Measurements from ENCODE around the gene ZBTB18.

The ZBTB18 gene

GRCh38 chr1:244060117-244060516, 9.0 kb downstream of the ZBTB18 start:
- no peaks in the 10 kb centered on the region for H3K27me3 ChIP-seq (ENCODE audit: control insufficient read depth, insufficient read depth, low read length, poor library complexity, severe bottlenecking)
- peaks cover 7% of the 10 kb centered on the region for H3K4me1 ChIP-seq (ENCODE audit: control insufficient read depth, insufficient read depth, low read length)
- H3K27ac ChIP-seq (ENCODE audit: insufficient read depth, low read depth, low read length, poor library complexity, severe bottlenecking), result no peak overlapping the region
- no peaks in the 10 kb centered on the region for H3K36me3 ChIP-seq (ENCODE audit: control insufficient read depth, insufficient read depth, low read length)
- WGBS, 2 experiments, result 100% methylated on average over 1 of the region's 1 CpG; no CpG with 5 or more reads in 1 of the 2 experiments
- no peak overlapping the region for H3K4me3 ChIP-seq (ENCODE audit: insufficient read depth, low read depth, low read length)
- no peaks in the 10 kb centered on the region for H3K9me3 ChIP-seq (ENCODE audit: control insufficient read depth, low read length)

GRCh38 chr1:244060686-244061085, 9.6 kb downstream of the ZBTB18 start:
- H3K27ac ChIP-seq (ENCODE audit: insufficient read depth, low read depth, low read length, poor library complexity, severe bottlenecking), result no peak overlapping the region
- peaks cover 10% of the 10 kb centered on the region for H3K4me1 ChIP-seq (ENCODE audit: control insufficient read depth, insufficient read depth, low read length)
- H3K4me3 ChIP-seq (ENCODE audit: insufficient read depth, low read depth, low read length), result no peak overlapping the region
- 78 to 83% methylated on average over 1 of the region's 2 CpGs for WGBS, 2 experiments
- H3K27me3 ChIP-seq (ENCODE audit: control insufficient read depth, insufficient read depth, low read length, poor library complexity, severe bottlenecking), result no peaks in the 10 kb centered on the region
- no peaks in the 10 kb centered on the region for H3K9me3 ChIP-seq (ENCODE audit: control insufficient read depth, low read length)
- H3K36me3 ChIP-seq (ENCODE audit: control insufficient read depth, insufficient read depth, low read length), result no peaks in the 10 kb centered on the region

- Histone ChIP-seq H3K27me3 (ENCODE audit: control insufficient read depth, insufficient read depth, low read length, poor library complexity, severe bottlenecking) (no peaks in the 10 kb centered on the region), H3K4me3 (ENCODE audit: insufficient read depth, low read depth, low read length) (no peak overlapping the region), H3K9me3 (ENCODE audit: control insufficient read depth, low read length) (no peaks in the 10 kb centered on the region), H3K36me3 (ENCODE audit: control insufficient read depth, insufficient read depth, low read length) (no peaks in the 10 kb centered on the region), H3K4me1 (ENCODE audit: control insufficient read depth, insufficient read depth, low read length) (peaks cover 7% of the 10 kb centered on the region), H3K27ac (ENCODE audit: insufficient read depth, low read depth, low read length, poor library complexity, severe bottlenecking) (no peak overlapping the region)
- WGBS, 2 experiments, result 80 to 88% methylated on average over 4 of the region's 4 CpGs
Observed at GRCh38 chr1:244062156-244062725, 11.2 kb downstream of the ZBTB18 start.

GRCh38 chr1:244063498-244063897, 12.4 kb downstream of the ZBTB18 start:
- H3K27me3 ChIP-seq (ENCODE audit: control insufficient read depth, insufficient read depth, low read length, poor library complexity, severe bottlenecking), result no peaks in the 10 kb centered on the region
- H3K9me3 ChIP-seq (ENCODE audit: control insufficient read depth, low read length), result no peaks in the 10 kb centered on the region
- H3K36me3 ChIP-seq (ENCODE audit: control insufficient read depth, insufficient read depth, low read length), result no peaks in the 10 kb centered on the region
- no peak overlapping the region for H3K27ac ChIP-seq (ENCODE audit: insufficient read depth, low read depth, low read length, poor library complexity, severe bottlenecking)
- 84 to 89% methylated on average over 4 to 6 of the region's 6 CpGs for WGBS, 2 experiments
- no peak overlapping the region for H3K4me3 ChIP-seq (ENCODE audit: insufficient read depth, low read depth, low read length)
- H3K4me1 ChIP-seq (ENCODE audit: control insufficient read depth, insufficient read depth, low read length), result peaks cover 7% of the 10 kb centered on the region

GRCh38 chr1:244064621-244065020, 13.5 kb downstream of the ZBTB18 start:
- H3K4me1 ChIP-seq (ENCODE audit: control insufficient read depth, insufficient read depth, low read length), result peaks cover 7% of the 10 kb centered on the region
- H3K4me3 ChIP-seq (ENCODE audit: insufficient read depth, low read depth, low read length), result no peak overlapping the region
- no peaks in the 10 kb centered on the region for H3K36me3 ChIP-seq (ENCODE audit: control insufficient read depth, insufficient read depth, low read length)
- WGBS, 2 experiments, result 93 to 94% methylated on average over 8 of the region's 8 CpGs
- no peaks in the 10 kb centered on the region for H3K9me3 ChIP-seq (ENCODE audit: control insufficient read depth, low read length)
- H3K27ac ChIP-seq (ENCODE audit: insufficient read depth, low read depth, low read length, poor library complexity, severe bottlenecking), result no peak overlapping the region
- no peaks in the 10 kb centered on the region for H3K27me3 ChIP-seq (ENCODE audit: control insufficient read depth, insufficient read depth, low read length, poor library complexity, severe bottlenecking)

GRCh38 chr1:244065063-244065793, 14.1 kb downstream of the ZBTB18 start:
- 89 to 90% methylated on average over 9 of the region's 9 CpGs for WGBS, 2 experiments
- Histone ChIP-seq H3K4me1 (ENCODE audit: control insufficient read depth, insufficient read depth, low read length) (peaks cover 7% of the 10 kb centered on the region), H3K27ac (ENCODE audit: insufficient read depth, low read depth, low read length, poor library complexity, severe bottlenecking) (no peak overlapping the region)

GRCh38 chr1:244065960-244066388, 14.9 kb downstream of the ZBTB18 start:
- Histone ChIP-seq H3K36me3 (ENCODE audit: control insufficient read depth, insufficient read depth, low read length) (no peaks in the 10 kb centered on the region), H3K27me3 (ENCODE audit: control insufficient read depth, insufficient read depth, low read length, poor library complexity, severe bottlenecking) (no peaks in the 10 kb centered on the region), H3K9me3 (ENCODE audit: control insufficient read depth, low read length) (no peaks in the 10 kb centered on the region), H3K27ac (ENCODE audit: insufficient read depth, low read depth, low read length, poor library complexity, severe bottlenecking) (no peak overlapping the region), H3K4me1 (ENCODE audit: control insufficient read depth, insufficient read depth, low read length) (peaks cover 7% of the 10 kb centered on the region), H3K4me3 (ENCODE audit: insufficient read depth, low read depth, low read length) (no peak overlapping the region)
- 88 to 93% methylated on average over 2 to 4 of the region's 4 CpGs for WGBS, 2 experiments

More at GRCh38 chr1:244065063-244065793, 14.1 kb downstream of the ZBTB18 start:
- H3K27me3 ChIP-seq (ENCODE audit: control insufficient read depth, insufficient read depth, low read length, poor library complexity, severe bottlenecking), result no peaks in the 10 kb centered on the region
- no peak overlapping the region for H3K4me3 ChIP-seq (ENCODE audit: insufficient read depth, low read depth, low read length)
- H3K9me3 ChIP-seq (ENCODE audit: control insufficient read depth, low read length), result no peaks in the 10 kb centered on the region
- H3K36me3 ChIP-seq (ENCODE audit: control insufficient read depth, insufficient read depth, low read length), result no peaks in the 10 kb centered on the region

- Histone ChIP-seq H3K27me3 (ENCODE audit: control insufficient read depth, insufficient read depth, low read length, poor library complexity, severe bottlenecking) (no peaks in the 10 kb centered on the region), H3K36me3 (ENCODE audit: control insufficient read depth, insufficient read depth, low read length) (no peaks in the 10 kb centered on the region), H3K4me1 (ENCODE audit: control insufficient read depth, insufficient read depth, low read length) (peaks cover 7% of the 10 kb centered on the region), H3K27ac (ENCODE audit: insufficient read depth, low read depth, low read length, poor library complexity, severe bottlenecking) (no peak overlapping the region), H3K4me3 (ENCODE audit: insufficient read depth, low read depth, low read length) (no peak overlapping the region), H3K9me3 (ENCODE audit: control insufficient read depth, low read length) (no peaks in the 10 kb centered on the region)
- 61 to 64% methylated on average over 26 of the region's 26 CpGs for WGBS, 2 experiments
Observed at GRCh38 chr1:244066954-244067716, 16.1 kb downstream of the ZBTB18 start.

- no peaks in the 10 kb centered on the region for H3K36me3 ChIP-seq (ENCODE audit: control insufficient read depth, insufficient read depth, low read length)
- H3K4me1 ChIP-seq (ENCODE audit: control insufficient read depth, insufficient read depth, low read length), result peaks cover 7% of the 10 kb centered on the region
- 91 to 96% methylated on average over 3 to 4 of the region's 4 CpGs for WGBS, 2 experiments
- H3K27me3 ChIP-seq (ENCODE audit: control insufficient read depth, insufficient read depth, low read length, poor library complexity, severe bottlenecking), result no peaks in the 10 kb centered on the region
- no peaks in the 10 kb centered on the region for H3K9me3 ChIP-seq (ENCODE audit: control insufficient read depth, low read length)
- H3K27ac ChIP-seq (ENCODE audit: insufficient read depth, low read depth, low read length, poor library complexity, severe bottlenecking), result no peak overlapping the region
- no peak overlapping the region for H3K4me3 ChIP-seq (ENCODE audit: insufficient read depth, low read depth, low read length)
Observed at GRCh38 chr1:244067893-244068292, 16.8 kb downstream of the ZBTB18 start.

GRCh38 chr1:244068567-244068966, 17.5 kb downstream of the ZBTB18 start:
- no peak overlapping the region for H3K27ac ChIP-seq (ENCODE audit: insufficient read depth, low read depth, low read length, poor library complexity, severe bottlenecking)
- H3K9me3 ChIP-seq (ENCODE audit: control insufficient read depth, low read length), result no peaks in the 10 kb centered on the region
- WGBS, 2 experiments, result 85 to 86% methylated on average over 6 of the region's 6 CpGs
- peaks cover 7% of the 10 kb centered on the region for H3K4me1 ChIP-seq (ENCODE audit: control insufficient read depth, insufficient read depth, low read length)
- no peak overlapping the region for H3K4me3 ChIP-seq (ENCODE audit: insufficient read depth, low read depth, low read length)
- no peaks in the 10 kb centered on the region for H3K36me3 ChIP-seq (ENCODE audit: control insufficient read depth, insufficient read depth, low read length)
- no peaks in the 10 kb centered on the region for H3K27me3 ChIP-seq (ENCODE audit: control insufficient read depth, insufficient read depth, low read length, poor library complexity, severe bottlenecking)
